AG08395 (cell line): ENCODE results near the gene DOCK8.
"Not testable (repeated sequence)": the region's sequence is repeated elsewhere in the genome, so short reads cannot be mapped to it uniquely, and the experiment has no call there.

Source experiments
- DNase-seq: peaks from one replicate; pipeline ENCODE4 v3.0.0; 2012; ENCODE audit warnings: mixed read lengths, low spot score

The DOCK8 gene

GRCh38 chr9:224582-225520, 10.2 kb downstream of the DOCK8 start:
- DNase-seq, result no peak

- no peak for DNase-seq
These were observed 13.2 kb downstream of the DOCK8 start for GRCh38 chr9:227860-228259.

GRCh38 chr9:228929-229695, 14.4 kb downstream of the DOCK8 start:
- no peak for DNase-seq

DNA sequence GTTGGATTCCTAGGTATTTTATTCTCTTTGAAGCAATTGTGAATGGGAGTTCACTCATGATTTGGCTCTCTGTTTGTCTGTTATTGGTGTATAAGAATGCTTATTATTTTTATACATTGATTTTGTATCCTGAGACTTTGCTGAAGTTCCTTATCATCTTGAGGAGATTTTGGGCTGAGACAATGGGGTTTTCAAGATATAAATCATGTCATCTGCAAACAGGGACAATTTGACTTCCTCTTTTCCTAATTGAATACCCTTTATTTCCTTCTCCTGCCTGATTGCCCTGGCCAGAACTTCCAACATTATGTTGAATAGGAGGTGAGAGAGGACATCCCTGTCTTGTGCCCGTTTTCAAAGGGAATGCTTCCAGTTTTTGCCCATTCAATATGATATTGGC, 17.0 kb downstream of the DOCK8 start:
- not testable (repeated sequence) for DNase-seq

DNA sequence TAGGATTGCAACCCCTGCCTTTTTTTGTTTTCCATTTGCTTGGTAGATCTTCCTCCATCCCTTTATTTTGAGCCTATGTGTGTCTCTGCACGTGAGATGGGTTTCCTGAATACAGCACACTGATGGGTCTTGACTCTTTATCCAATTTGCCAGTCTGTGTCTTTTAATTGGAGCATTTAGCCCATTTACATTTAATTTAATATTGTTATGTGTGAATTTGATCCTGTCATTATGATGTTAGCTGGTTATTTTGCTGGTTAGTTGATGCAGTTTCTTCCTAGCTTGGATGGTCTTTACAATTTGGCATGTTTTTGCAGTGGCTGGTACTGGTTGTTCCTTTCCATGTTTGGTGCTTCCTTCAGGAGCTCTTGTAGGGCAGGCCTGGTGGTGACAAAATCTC, 19.0 kb downstream of the DOCK8 start:
- not testable (repeated sequence) for DNase-seq

GRCh38 chr9:237141-237857, 22.6 kb downstream of the DOCK8 start:
- no peak for DNase-seq

DNA sequence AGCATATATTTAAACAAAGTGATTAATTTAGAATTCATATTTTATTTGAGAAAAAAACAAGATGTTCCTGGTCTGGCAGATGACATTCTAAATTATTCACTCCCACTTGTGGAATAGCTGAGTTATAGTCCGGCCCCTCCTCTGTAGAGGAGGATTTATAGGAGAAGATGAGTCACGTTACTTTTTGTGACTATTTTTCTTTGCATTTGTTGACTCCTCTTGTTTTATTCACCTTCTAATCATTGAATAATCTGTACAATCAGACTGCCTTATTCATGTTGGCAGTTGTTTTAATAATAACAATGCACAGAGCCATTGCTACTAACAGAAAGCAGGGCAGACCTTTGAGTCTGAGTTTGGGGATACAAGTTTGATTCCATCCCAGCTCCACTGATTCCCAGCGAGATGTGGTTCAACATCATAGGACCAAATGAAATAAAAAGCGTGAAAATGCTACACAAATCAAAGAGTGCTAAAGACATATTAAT, 23.2 kb downstream of the DOCK8 start:
- no peak for DNase-seq

GRCh38 chr9:242461-243080, 27.9 kb downstream of the DOCK8 start:
- DNase-seq, result no peak

GRCh38 chr9:248278-248961, 33.8 kb downstream of the DOCK8 start:
- DNase-seq, result no peak

- no peak for DNase-seq
These were observed 34.4 kb downstream of the DOCK8 start for GRCh38 chr9:249025-249424.

DNA sequence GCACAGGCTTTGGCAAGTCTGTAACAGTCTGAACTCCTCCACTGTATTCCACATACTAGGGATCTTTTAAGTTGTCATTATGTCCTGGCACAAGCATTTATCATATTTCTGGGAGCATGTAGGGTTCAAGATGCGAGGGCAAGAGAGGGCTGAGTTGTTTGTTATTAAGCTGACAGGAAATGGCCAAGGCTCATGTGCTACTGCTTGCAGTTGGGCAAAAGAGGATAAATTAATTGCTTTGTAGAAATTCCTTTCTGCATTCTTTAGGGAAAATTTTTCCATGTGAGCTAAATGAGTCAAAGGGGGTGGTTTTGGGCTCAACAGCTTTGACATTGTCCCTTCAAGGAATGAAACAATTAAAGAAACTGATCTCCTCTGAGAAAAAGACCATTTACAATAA, 35.4 kb downstream of the DOCK8 start:
- DNase-seq, result peak; percentile 13

GRCh38 chr9:250625-251024, 36.0 kb downstream of the DOCK8 start:
- no peak for DNase-seq

- no peak for DNase-seq
These were observed 36.7 kb downstream of the DOCK8 start for GRCh38 chr9:251398-251797.

DNA sequence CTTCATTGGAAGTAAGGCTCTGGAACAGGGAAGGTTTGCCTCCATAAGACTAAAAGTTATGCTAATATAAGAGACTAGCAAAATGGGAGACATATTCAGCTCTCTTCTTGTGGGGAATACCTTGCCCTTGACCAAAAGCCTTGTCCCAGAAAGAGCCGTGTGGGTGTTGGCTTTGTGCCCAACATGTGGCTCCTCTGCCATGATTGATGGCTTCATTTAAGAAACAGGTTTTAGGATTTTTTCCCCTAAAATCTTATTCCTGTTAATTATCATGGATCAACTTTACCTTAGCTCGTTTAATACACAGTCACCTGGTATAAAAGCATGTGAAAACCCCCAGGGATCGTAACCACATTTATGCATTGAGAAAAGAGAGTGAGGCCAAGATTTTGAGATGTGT, 38.9 kb downstream of the DOCK8 start:
- no peak for DNase-seq

GRCh38 chr9:254516-254915, 39.9 kb downstream of the DOCK8 start:
- DNase-seq, result no peak

GRCh38 chr9:257957-258356, 43.3 kb downstream of the DOCK8 start:
- DNase-seq, result no peak

GRCh38 chr9:259405-260404, 45.0 kb downstream of the DOCK8 start:
- DNase-seq, result no peak

DNA sequence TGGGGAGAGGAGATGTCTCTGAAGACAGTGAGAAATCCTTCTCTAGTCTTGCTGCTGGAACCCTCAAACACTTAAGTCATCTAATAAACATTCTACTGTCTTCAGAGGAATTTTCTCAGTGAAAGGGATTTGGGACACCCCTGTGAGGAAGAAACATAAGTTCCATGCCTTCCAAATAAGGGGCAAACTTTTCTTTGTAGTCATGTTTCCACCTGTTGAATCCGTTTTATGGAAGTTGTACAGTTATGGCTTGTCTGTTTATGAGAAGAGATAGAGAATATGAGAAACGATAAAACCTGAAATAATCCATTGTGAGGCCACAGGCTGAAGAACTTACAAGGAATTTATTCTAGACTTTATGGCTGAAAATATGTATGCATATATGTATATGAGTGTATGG, 49.6 kb downstream of the DOCK8 start:
- no peak for DNase-seq

DNA sequence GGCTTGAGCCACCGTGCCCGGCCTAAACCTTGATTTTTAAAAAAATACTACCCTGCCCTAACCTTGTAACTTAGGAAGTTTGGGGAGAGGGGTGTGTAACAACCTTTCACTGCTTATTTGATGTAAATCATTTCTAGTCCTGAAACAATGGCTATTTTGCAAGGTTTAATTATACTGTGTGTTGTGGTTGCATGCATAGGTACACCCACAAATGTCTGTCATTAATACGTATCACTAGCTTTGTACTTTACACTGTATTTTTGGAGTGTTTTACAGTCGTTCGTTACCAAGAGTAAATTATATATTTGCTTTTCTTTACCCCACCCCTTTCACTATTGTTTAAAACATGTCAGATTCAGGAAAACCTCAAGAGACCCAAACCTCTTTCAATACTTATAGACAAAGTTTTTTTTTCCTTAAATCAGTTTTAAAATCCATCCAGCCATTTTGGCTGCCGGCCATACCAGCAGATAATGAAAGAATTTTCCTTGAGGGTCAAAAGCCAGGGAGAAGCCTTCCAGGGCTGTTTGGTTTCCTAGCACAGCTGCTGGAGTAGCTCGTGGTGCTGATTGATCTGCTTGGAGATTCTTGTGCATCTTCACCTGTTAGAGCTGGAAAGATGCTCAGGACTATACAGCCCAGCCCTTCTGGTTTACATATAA, 50.7 kb downstream of the DOCK8 start:
- no peak for DNase-seq

DNA sequence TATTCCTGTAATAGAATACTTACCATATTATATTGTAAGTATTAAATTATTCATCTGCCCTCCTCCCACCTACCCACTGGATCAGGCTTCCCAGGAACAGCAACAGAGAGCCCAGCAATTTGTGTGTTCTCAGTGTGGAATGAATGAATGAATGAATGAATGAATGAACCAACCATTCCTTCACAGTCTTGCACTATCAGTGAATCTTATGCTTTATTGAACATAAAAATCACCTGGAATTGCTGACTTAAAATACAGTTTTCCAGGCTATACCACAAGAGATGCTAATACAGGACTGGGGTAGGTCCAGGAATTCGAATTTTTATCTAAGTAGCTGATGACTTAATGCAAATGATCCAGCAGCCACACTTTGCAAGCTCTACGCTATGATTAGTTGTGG, 51.6 kb downstream of the DOCK8 start:
- no peak for DNase-seq
